ENCODE measurements around the gene GFOD2.

DNA sequence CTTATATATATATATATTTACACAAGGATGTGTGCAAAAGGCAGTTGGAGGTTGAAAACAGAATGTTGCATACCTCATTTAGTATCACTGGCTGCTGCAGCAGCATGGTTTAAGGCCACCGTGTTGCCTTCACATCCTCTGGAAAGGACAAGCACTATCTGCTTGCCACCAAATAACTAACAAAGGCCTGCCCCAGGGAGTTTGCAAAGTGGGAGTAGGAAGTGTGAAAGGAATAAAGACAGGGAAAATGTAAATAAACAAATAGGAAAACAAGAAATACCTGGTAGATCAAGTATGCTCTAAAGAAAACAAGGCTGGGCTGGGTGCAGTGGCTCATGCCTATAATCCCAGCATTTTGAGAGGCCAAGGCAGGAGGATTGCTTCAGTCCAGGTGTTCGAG lies 33.5 kb upstream of the GFOD2 start:
- no peak for TF ChIP-seq CBX1 (IDR thresholded peaks at IDR 0.05; ENCODE audit: low read depth)
- TF ChIP-seq SIX4 (CRISPR knock-in tag; IDR thresholded peaks at IDR 0.05): no peak
